ENCODE measurements around the gene RPS6KA2.

DNA sequence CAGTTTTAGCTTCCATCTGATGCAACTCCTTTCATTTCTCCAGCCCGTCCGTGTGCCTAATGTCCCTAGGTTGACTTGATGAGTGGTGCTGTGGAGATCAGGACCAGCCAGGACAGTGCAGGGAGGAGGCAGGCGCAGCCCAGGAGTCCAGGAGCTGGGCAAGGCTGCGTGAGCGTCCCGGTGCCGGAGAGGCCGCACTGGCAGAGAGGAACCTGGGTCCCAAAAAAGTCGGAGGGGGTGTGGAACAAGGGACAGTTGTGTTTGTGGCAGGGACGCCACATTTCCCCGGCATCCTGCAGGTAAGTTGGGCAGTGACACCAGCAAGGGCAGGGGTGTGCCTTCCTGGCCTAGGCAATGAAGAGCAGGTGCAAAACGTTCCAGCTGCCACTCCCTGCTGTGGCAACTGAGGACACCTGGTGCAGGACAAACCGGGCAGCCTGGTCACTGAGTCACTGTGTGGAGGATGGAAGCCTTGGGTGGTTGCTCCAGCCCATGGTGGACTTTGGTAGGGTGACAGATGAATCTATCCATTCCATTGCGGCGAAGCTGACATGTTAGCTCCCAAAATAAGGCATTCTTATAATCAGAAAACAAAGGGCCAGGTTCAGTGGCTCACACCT, 93.7 kb downstream of the RPS6KA2 start:
- TF ChIP-seq EZH2 (IDR thresholded peaks at IDR 0.05), result no peak
- TF ChIP-seq POLR2AphosphoS5 (IDR thresholded peaks at IDR 0.05; ENCODE audit: borderline replicate concordance, low read depth, low read length), result no peak
- TF ChIP-seq FOXP2 (optimal IDR thresholded peaks at IDR 0.05; ENCODE audit: control extremely low read depth, extremely low read length, insufficient read depth), result no peak

Measured in SK-N-MC (cell line).